Measurements from ENCODE around the gene SCARB1. TPM values are rescaled to one million over a fixed set of nuclear protein-coding genes. Genes with fewer than 3 reads are reported as not detected.

Gene SCARB1
- total RNA-seq, 2 donors from 2014 or later = 16.5 to 18.9 TPM

DNA sequence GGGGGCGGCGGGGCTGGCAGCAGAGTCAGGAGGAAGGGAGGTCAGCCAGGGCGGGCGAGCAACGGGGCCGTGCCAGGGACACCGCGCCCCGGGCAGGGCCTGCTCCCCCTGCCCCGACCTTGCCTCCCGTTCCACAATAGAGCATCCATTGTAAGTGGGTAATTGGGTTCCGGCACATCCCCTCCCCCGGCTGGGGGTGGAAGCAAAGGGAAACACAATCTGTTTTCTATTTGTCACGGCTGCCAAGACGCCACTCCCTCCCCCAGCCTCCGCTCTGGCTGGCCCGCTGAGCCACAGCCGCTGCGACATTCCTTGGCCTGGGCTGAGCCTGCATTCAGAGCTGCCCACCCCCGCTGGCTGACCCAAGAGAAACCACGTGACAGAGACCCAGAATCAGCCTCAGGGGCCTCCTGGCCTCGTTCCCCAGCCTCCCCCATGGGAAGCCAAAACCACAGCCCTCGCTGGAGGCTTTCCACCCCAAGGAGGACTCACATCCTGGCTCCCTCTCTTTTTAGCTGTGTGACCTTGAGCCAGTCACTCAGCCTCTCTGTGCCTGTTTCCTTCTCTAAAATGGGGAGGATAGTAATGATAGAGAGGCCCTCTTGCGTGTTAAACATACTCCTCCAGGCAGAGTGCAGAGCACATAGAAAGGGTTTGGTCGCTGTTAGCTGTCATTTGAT lies 117.6 kb downstream of the SCARB1 start:
- intact Hi-C loops (cut with DNase I) = no loop called here
- 12 to 14% methylated on average over 11 to 25 of the region's 25 CpGs for WGBS, 2 donors
- TF ChIP-seq CTCF (IDR thresholded peaks at IDR 0.05) = no peak
- no peak for TF ChIP-seq POLR2A (IDR thresholded peaks at IDR 0.05)
- ATAC-seq = peak; percentile 89
- H3K4me3 ChIP-seq = no peak overlapping the region
- H3K27ac ChIP-seq = peak overlapping the region; percentile 79 to 85 (median 83)
- no peaks in the 10 kb centered on the region for H3K9me3 ChIP-seq
- H3K36me3 ChIP-seq (replicated peaks in 1 of 2; ENCODE audit: insufficient read depth in 1 of 2, low read depth in 2 of 2) = no peaks in the 10 kb centered on the region
- H3K27me3 ChIP-seq = no peaks in the 10 kb centered on the region
- peak; percentile 85 to 94 (median 91) for DNase-seq
- peaks cover 45% of the 10 kb centered on the region for H3K4me1 ChIP-seq

DNA sequence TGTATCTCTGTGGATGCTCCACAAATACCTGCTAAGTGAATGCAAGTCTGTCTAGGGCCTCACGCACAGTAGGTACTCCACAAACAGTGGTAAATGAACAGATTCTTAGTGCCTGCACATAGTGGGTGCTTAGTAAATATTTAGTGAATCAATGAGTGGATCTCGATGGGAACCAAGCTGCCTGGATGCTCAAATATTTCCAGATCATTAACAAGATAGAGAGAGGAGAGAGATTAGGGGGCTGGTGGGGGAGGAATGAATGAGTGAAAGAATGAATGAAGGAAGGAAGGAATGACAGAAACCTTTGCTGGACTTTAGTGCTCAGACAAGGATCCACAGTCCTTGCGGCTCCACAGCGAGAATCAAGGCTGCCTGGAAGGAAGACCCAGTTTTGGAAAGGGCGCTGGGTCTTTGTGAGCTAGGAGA lies 118.2 kb downstream of the SCARB1 start:
- intact Hi-C loops (cut with DNase I) = no loop called here
- no peaks in the 10 kb centered on the region for H3K36me3 ChIP-seq (replicated peaks in 1 of 2; ENCODE audit: insufficient read depth in 1 of 2, low read depth in 2 of 2)
- 30 to 38% methylated on average over 5 of the region's 5 CpGs for WGBS, 2 donors
- H3K9me3 ChIP-seq = no peaks in the 10 kb centered on the region
- H3K27ac ChIP-seq = peak overlapping the region; percentile 72 to 85 (median 83)
- no peaks in the 10 kb centered on the region for H3K27me3 ChIP-seq
- no peak for DNase-seq
- ATAC-seq = no peak
- no peak overlapping the region for H3K4me3 ChIP-seq
- TF ChIP-seq CTCF (IDR thresholded peaks at IDR 0.05) (no peak), POLR2A (IDR thresholded peaks at IDR 0.05) (no peak)
- peaks cover 50% of the 10 kb centered on the region for H3K4me1 ChIP-seq

GRCh38 chr12:124744659-124745464 lies 118.8 kb downstream of the SCARB1 start:
- H3K27ac ChIP-seq = peak overlapping the region; percentile 72 to 85 (median 83)
- DNase-seq (no peak), ATAC-seq (no peak)
- intact Hi-C loops (cut with DNase I) = no loop called here
- no peak overlapping the region for H3K4me3 ChIP-seq
- H3K9me3 ChIP-seq = no peaks in the 10 kb centered on the region
- peaks cover 56% of the 10 kb centered on the region for H3K4me1 ChIP-seq
- TF ChIP-seq POLR2A (IDR thresholded peaks at IDR 0.05) (no peak), CTCF (IDR thresholded peaks at IDR 0.05) (no peak)
- WGBS, 2 donors = 86 to 87% methylated on average over 14 to 15 of the region's 15 CpGs
- H3K27me3 ChIP-seq = no peaks in the 10 kb centered on the region
- no peaks in the 10 kb centered on the region for H3K36me3 ChIP-seq (replicated peaks in 1 of 2; ENCODE audit: insufficient read depth in 1 of 2, low read depth in 2 of 2)

DNA sequence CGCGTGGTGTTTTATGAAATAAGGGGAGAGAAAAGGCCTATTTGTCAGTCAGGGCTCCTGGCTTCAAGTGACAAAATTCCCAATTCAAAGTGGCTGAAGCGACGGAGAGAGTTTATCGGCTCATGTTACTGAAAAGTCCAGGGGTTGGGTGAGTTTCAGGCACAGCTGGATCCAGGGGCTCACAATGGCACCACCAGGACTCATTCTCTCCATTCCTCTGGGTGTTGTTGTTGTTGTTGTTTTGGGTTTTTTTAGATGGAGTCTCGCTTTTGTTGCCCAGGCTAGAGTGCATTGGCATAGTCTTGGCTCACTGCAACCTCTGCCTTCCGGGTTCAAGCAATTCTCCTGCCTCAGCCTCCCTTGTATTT lies 119.4 kb downstream of the SCARB1 start:
- WGBS, 2 donors = 93 to 94% methylated on average over 7 of the region's 7 CpGs
- Histone ChIP-seq H3K9me3 (no peaks in the 10 kb centered on the region), H3K4me3 (no peak overlapping the region), H3K36me3 (replicated peaks in 1 of 2; ENCODE audit: insufficient read depth in 1 of 2, low read depth in 2 of 2) (no peaks in the 10 kb centered on the region), H3K27ac (peak overlapping the region in 2 of 4 donors; percentile 82 to 85), H3K27me3 (no peaks in the 10 kb centered on the region), H3K4me1 (peaks cover 56% of the 10 kb centered on the region)
- ATAC-seq (no peak), DNase-seq (no peak)
- intact Hi-C loops (cut with DNase I) = no loop called here
- TF ChIP-seq POLR2A (IDR thresholded peaks at IDR 0.05) = no peak
- TF ChIP-seq CTCF (IDR thresholded peaks at IDR 0.05) = no peak

Measured in body of pancreas (tissue), 4 donors.